HG03103 (cell line): Measurements from ENCODE around the gene LLPH.

ENCODE experiments used
- ATAC-seq: cut with Tn5 transposase; IDR thresholded peaks from one replicate; pipeline ENCODE4 v1.9.1; 2021; ENCODE audit warnings: low read depth; ENCODE audit not compliant: unreplicated experiment

The LLPH gene

GRCh38 chr12:66107451-66107915 is 23.1 kb downstream of the LLPH start:
- peak; percentile 95 for ATAC-seq

GRCh38 chr12:66103016-66103913 is 27.3 kb downstream of the LLPH start:
- ATAC-seq, result no peak

- ATAC-seq, result no peak
These were observed 37.8 kb downstream of the LLPH start for GRCh38 chr12:66092559-66093269.

GRCh38 chr12:66090157-66090556 is 40.4 kb downstream of the LLPH start:
- ATAC-seq, result no peak

GRCh38 chr12:66087365-66087943 is 43.1 kb downstream of the LLPH start:
- ATAC-seq, result peak; percentile 85

- ATAC-seq, result no peak
These were observed 44.6 kb downstream of the LLPH start for GRCh38 chr12:66085998-66086397.

- no peak for ATAC-seq
These were observed 45.3 kb downstream of the LLPH start for GRCh38 chr12:66085213-66085612.

- ATAC-seq, result no peak
These were observed 46.8 kb downstream of the LLPH start for GRCh38 chr12:66083766-66084165.

- ATAC-seq, result no peak
These were observed 47.8 kb downstream of the LLPH start for GRCh38 chr12:66082744-66083143.

GRCh38 chr12:66080791-66081190 is 49.8 kb downstream of the LLPH start:
- no peak for ATAC-seq

- ATAC-seq, result no peak
These were observed 53.0 kb downstream of the LLPH start for GRCh38 chr12:66077542-66077941.

GRCh38 chr12:66074561-66074960 is 56.0 kb downstream of the LLPH start:
- no peak for ATAC-seq

GRCh38 chr12:66072566-66072965 is 58.0 kb downstream of the LLPH start:
- ATAC-seq, result peak; percentile 36

GRCh38 chr12:66072135-66072534 is 58.4 kb downstream of the LLPH start:
- ATAC-seq, result peak; percentile 70

GRCh38 chr12:66071549-66071948 is 59.0 kb downstream of the LLPH start:
- no peak for ATAC-seq

GRCh38 chr12:66070378-66071120 is 60.0 kb downstream of the LLPH start:
- no peak for ATAC-seq

GRCh38 chr12:66066929-66067523 is 63.5 kb downstream of the LLPH start:
- ATAC-seq, result peak; percentile 15
